HCT116 (cell line): ENCODE measurements around the gene TNKS2. TPM values are rescaled to one million over a fixed set of nuclear protein-coding genes. Genes with fewer than 3 reads are reported as not detected.

Experiments used
- ATAC-seq: fragments of 200-7000 bp; cut with Tn5 transposase; 2 replicates; pipeline ENCODE4 v1.9.1; 2020; ENCODE audit warnings: mild to moderate bottlenecking, moderate library complexity
- BruUV-seq: library from RNA; stranded (reverse); fragments of 400-500 nt; replicated peaks from 2 replicates; lab custom pipeline; 2021; lab: Mats Ljungman, UMichigan
- CTCF ChIA-PET: fragments of 300-600 bp; sonication (Branson Sonifier 250); formaldehyde crosslinking; loops from one replicate; lab custom pipeline; 2021; ENCODE audit warnings: antibody characterized with exemption; lab: Charles Lee
- POLR2A ChIA-PET: fragments of 300-600, 350-600 bp; sonication (Branson Sonifier 250); formaldehyde crosslinking; loops from one replicate; lab custom pipeline; 2021; ENCODE audit warnings: antibody characterized with exemption; lab: Charles Lee
- RAD21 ChIA-PET, 2 experiments: fragments of 300-600 bp; sonication (Branson Sonifier 250); formaldehyde crosslinking; loops; one replicate each; lab custom pipeline; 2023; ENCODE audit warnings: low total read pairs in 2 of 2; ENCODE audit not compliant: uncharacterized antibody in 2 of 2, unreplicated experiment in 2 of 2, low non-redundant PET in 1 of 2; lab: Charles Lee
- DNase-seq: peaks from one replicate; pipeline ENCODE4 v3.0.0-alpha.2; 2010; ENCODE audit warnings: low read depth, low spot score
- H2AFZ ChIP-seq: fragments of 200-600 bp; shearing (Covaris generic), sonication (generic); 2 replicates; pipeline ENCODE4 v1.6.1; 2017; ENCODE audit warnings: low read depth, mixed run types, mixed read lengths, antibody characterized with exemption, low read length; ENCODE audit not compliant: poor library complexity, severe bottlenecking
- H3K27ac ChIP-seq: 2 replicates; pipeline ENCODE4 v1.5.1; 2012; ENCODE audit warnings: low read depth, low read length
- H3K27me3 ChIP-seq: fragments of 200-600 bp; sonication (generic); 2 replicates; pipeline ENCODE4 v1.6.1; 2016; ENCODE audit warnings: mixed run types, low read length, mixed read lengths; ENCODE audit not compliant: insufficient read depth
- H3K36me3 ChIP-seq, 2 experiments: fragments of 200-500 bp in 1 of 2; fragments of 200-600 bp in 1 of 2; sonication (Bioruptor generic) in 1 of 2; sonication (generic) in 1 of 2; 2 replicates each; pipeline versions ENCODE4 v1.5.1 to v1.6.1; 2014 to 2016; ENCODE audit warnings: low read length in 2 of 2, inconsistent platforms in 1 of 2, mixed read lengths in 1 of 2, mixed run types in 1 of 2; ENCODE audit not compliant: insufficient read depth in 2 of 2, control insufficient read depth in 1 of 2
- H3K4me1 ChIP-seq, 2 experiments: fragments of 200-600 bp in 1 of 2; sonication (generic) in 1 of 2; 2 replicates each; pipeline versions ENCODE4 v1.5.1 to v1.6.1; 2012 to 2017; ENCODE audit warnings: low read length in 2 of 2, inconsistent platforms in 1 of 2, mild to moderate bottlenecking in 1 of 2, mixed read lengths in 1 of 2, mixed run types in 1 of 2, moderate library complexity in 1 of 2; ENCODE audit not compliant: insufficient read depth in 2 of 2, control insufficient read depth in 1 of 2
- H3K4me2 ChIP-seq: fragments of 200-600 bp; sonication (generic); 2 replicates; pipeline ENCODE4 v1.6.1; 2017; ENCODE audit warnings: mixed run types, low read length, mixed read lengths
- H3K4me3 ChIP-seq, 2 experiments: fragments of 200-600 bp in 1 of 2; sonication (generic) in 1 of 2; replicated peaks in 1 of 2; 2 replicates each; pipeline ENCODE4 v1.5.1; 2011 to 2016; ENCODE audit warnings: low read length in 2 of 2, control low read depth in 1 of 2, low read depth in 1 of 2, mild to moderate bottlenecking in 1 of 2, mixed read lengths in 1 of 2, mixed run types in 1 of 2
- H3K79me2 ChIP-seq: fragments of 200-600 bp; sonication (generic); 2 replicates; pipeline ENCODE4 v1.6.1; 2017; ENCODE audit warnings: mild to moderate bottlenecking, mixed run types, low read length, moderate library complexity, mixed read lengths; ENCODE audit not compliant: insufficient read depth
- H3K9ac ChIP-seq: fragments of 200-600 bp; sonication (generic); 2 replicates; pipeline ENCODE4 v1.6.1; 2016; ENCODE audit warnings: low read length, mixed read lengths
- H3K9me2 ChIP-seq: fragments of 200-600 bp; sonication (generic), shearing (Covaris generic); 2 replicates; pipeline ENCODE4 v1.6.1; 2017; ENCODE audit warnings: mixed run types, mild to moderate bottlenecking, moderate library complexity; ENCODE audit not compliant: insufficient read depth
- H3K9me3 ChIP-seq, 2 experiments: fragments of 200-500 bp in 1 of 2; fragments of 200-600 bp in 1 of 2; sonication (Bioruptor generic) in 1 of 2; sonication (generic) in 1 of 2; 2 replicates each; pipeline ENCODE4 v1.6.1; 2014 to 2017; ENCODE audit warnings: low read length in 2 of 2, mixed read lengths in 2 of 2, inconsistent platforms in 1 of 2, low read depth in 1 of 2, mild to moderate bottlenecking in 1 of 2, mixed run types in 1 of 2, moderate library complexity in 1 of 2; ENCODE audit not compliant: control insufficient read depth in 1 of 2, insufficient read depth in 1 of 2
- H4K20me1 ChIP-seq: fragments of 200-600 bp; sonication (generic), shearing (Covaris generic); 2 replicates; pipeline ENCODE4 v1.6.1; 2017; ENCODE audit warnings: mixed run types, mild to moderate bottlenecking, moderate library complexity; ENCODE audit not compliant: insufficient read depth
- FOSL1 ChIP-seq: IDR thresholded peaks from 2 replicates; pipeline ENCODE4 v1.6.1; 2012; ENCODE audit warnings: low read depth
- POLR2AphosphoS5 ChIP-seq: IDR thresholded peaks from 2 replicates; pipeline ENCODE4 v1.6.1; 2011; ENCODE audit warnings: mild to moderate bottlenecking, low read depth, low read length, moderate library complexity
- YY1 ChIP-seq: IDR thresholded peaks from 2 replicates; pipeline ENCODE4 v1.6.1; 2011; ENCODE audit warnings: low read length, low read depth, moderate library complexity, mild to moderate bottlenecking; ENCODE audit not compliant: insufficient replicate concordance; ENCODE audit errors: extremely low read depth
- intact Hi-C: fragments of 100-400 bp; cut with micrococcal nuclease; formaldehyde crosslinking; loops from 2 replicates; pipeline ENCODE4 v1.10.0; 2022
- total RNA-seq: library from RNA; stranded (reverse); gene quantifications from one replicate; pipeline ENCODE4 v1.2.1, GENCODE V29; 2021; ENCODE audit not compliant: unreplicated experiment

TNKS2 gene
- total RNA-seq, 1 experiment from 2014 or later = 20.7 TPM

DNA sequence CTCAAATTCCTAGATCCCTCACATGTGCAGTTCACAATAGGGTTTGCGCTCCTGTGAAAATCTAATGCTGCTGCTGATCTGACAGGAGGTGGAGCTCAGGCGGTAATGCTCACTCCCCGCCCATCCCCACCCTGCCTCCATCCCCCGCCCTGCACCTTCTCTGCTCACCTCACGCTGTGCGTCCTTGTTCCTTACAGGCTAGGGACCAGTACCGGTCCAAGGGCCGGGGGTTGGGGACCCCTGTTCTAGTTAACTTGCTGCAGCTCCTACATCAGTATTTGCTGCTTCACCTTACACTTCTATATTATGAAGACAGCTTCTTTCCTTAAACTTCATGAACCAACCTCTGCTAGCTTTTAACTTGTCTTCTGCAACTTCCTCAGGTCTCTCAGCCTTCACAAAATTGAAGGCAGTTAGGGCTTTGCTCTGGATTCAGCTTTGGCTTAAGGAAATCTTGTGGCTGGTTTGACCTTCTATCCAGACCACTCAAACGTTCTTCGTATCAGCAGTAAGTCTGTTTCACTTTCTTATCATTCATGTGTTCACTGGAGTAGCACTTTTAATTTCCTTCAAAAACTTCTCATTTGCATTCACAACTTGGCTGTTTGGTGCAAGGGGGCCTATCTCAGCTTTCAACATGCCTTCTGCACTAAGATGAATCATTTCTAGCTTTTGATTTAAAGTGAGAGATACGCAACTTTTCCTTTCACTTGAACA is 1.7 kb upstream of the TNKS2 start:
- Histone ChIP-seq H3K4me3 (peak overlapping the region; percentile 27 to 77), H3K9me2 (no peaks in the 10 kb centered on the region), H3K36me3 (no peaks in the 10 kb centered on the region), H2AFZ (no peak overlapping the region), H3K27me3 (no peaks in the 10 kb centered on the region), H3K4me2 (peak overlapping the region; percentile 78), H3K9me3 (no peaks in the 10 kb centered on the region), H3K79me2 (peaks cover 29% of the 10 kb centered on the region), H3K4me1 (peaks cover 11 to 32% of the 10 kb centered on the region in 2 experiments), H4K20me1 (no peaks in the 10 kb centered on the region), H3K9ac (peak overlapping the region; percentile 83), H3K27ac (no peak overlapping the region)
- DNase-seq = no peak
- ATAC-seq = peak; percentile 64
- ChIA-PET RAD21 (no interaction called here), CTCF (no interaction called here), POLR2A (interaction anchor here (0.7 to 1.3 kb wide), 2 partner anchors 16 to 21 kb away, joined by 3 read pairs; no protein-coding TSS in a partner anchor)
- intact Hi-C loops = no loop called here
- no TSS peak for BruUV-seq
- TF ChIP-seq FOSL1 (no peak), POLR2AphosphoS5 (0 out of 2 replicates have a peak, but pooled peaks have one; percentile 39)

DNA sequence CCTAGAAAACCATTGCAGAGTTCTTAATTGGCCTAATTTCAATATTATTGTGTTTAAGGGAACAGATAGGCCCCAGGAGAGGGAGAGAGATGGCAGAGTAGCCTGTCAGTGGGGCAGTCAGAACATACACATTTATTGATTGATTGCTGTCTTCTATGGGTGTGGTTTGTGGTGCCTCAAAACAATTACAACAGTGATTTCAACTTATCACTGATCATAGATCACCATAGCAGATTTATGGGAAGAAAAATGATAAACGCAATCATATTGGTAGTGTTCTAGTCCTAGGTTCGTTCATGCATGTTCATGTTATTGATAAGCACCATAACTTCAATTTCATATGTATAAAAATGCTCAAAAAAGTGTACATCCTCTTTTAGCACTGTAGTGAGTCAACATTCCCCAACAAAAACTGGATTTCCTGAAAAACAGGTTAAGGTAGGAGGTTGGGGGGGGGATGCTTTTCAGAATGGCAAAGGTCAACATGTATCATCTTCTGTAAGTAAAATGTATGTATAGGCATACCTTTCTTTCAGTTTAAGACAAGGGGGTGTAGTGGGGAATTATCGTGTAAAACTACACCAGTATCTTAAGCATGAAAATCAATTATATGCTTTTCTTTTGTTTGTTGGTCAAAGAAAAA is 1.1 kb upstream of the TNKS2 start:
- no peaks in the 10 kb centered on the region for H3K9me2 ChIP-seq
- H2AFZ ChIP-seq = no peak overlapping the region
- H3K79me2 ChIP-seq = peaks cover 36% of the 10 kb centered on the region
- no peaks in the 10 kb centered on the region for H3K9me3 ChIP-seq
- no peaks in the 10 kb centered on the region for H4K20me1 ChIP-seq
- H3K27ac ChIP-seq = no peak overlapping the region; the same call in 1 of the 2 replicates
- CTCF ChIA-PET = no interaction called here
- H3K27me3 ChIP-seq = no peaks in the 10 kb centered on the region
- peak overlapping the region; percentile 78 for H3K4me2 ChIP-seq
- RAD21 ChIA-PET = no interaction called here
- intact Hi-C loops = no loop called here
- peak overlapping the region; percentile 83 for H3K9ac ChIP-seq
- DNase-seq (no peak), ATAC-seq (no peak)
- peaks cover 11 to 32% of the 10 kb centered on the region in 2 experiments for H3K4me1 ChIP-seq
- POLR2A ChIA-PET = interaction anchor here (1.3 kb wide), 1 partner anchor 16 kb away, joined by 3 read pairs; no protein-coding TSS in a partner anchor
- no TSS peak for BruUV-seq
- H3K36me3 ChIP-seq = peaks cover under 1 to 1% of the 10 kb centered on the region in 2 experiments; a peak in 2 of 4 replicates
- no peak for TF ChIP-seq YY1
- TF ChIP-seq, all 23 proteins: peak for 0
- peak overlapping the region; percentile 77 to 90 for H3K4me3 ChIP-seq
